ENCODE results near the gene U2AF2. TPM values are rescaled to one million over a fixed set of nuclear protein-coding genes. Genes with fewer than 3 reads are reported as not detected.

Gene U2AF2
- total RNA-seq, 4 donors from 2014 or later = 68.4 to 115 (median 85.7) TPM

GRCh38 chr19:55644842-55645511 lies 9.9 kb upstream of the U2AF2 start:
- no peaks in the 10 kb centered on the region for H3K27me3 ChIP-seq
- H3K36me3 ChIP-seq = peaks cover 0 to 5% of the 10 kb centered on the region in 2 donors
- 79 to 89% methylated on average over 8 to 11 of the region's 28 CpGs for WGBS, 2 donors
- no peak overlapping the region for H3K4me3 ChIP-seq (replicated peaks in 1 of 3)
- no peaks in the 10 kb centered on the region for H3K9me3 ChIP-seq
- intact Hi-C loops (cut with DNase I) = no loop called here
- DNase-seq = no peak
- TF ChIP-seq CTCF (IDR thresholded peaks at IDR 0.05) = no peak
- no peak for TF ChIP-seq POLR2A (IDR thresholded peaks at IDR 0.05)
- peaks cover 40 to 53% of the 10 kb centered on the region in 2 donors for H3K4me1 ChIP-seq
- H3K27ac ChIP-seq = no peak overlapping the region

GRCh38 chr19:55645512-55645881 lies 9.3 kb upstream of the U2AF2 start:
- intact Hi-C loops (cut with DNase I) = no loop called here
- Histone ChIP-seq H3K27ac (no peak overlapping the region), H3K4me3 (replicated peaks in 1 of 3) (no peak overlapping the region), H3K36me3 (peaks cover 0 to 5% of the 10 kb centered on the region in 2 donors), H3K27me3 (no peaks in the 10 kb centered on the region), H3K4me1 (peaks cover 35 to 48% of the 10 kb centered on the region in 2 donors), H3K9me3 (no peaks in the 10 kb centered on the region)
- TF ChIP-seq POLR2A (IDR thresholded peaks at IDR 0.05) = no peak
- TF ChIP-seq CTCF (IDR thresholded peaks at IDR 0.05) = no peak
- no peak for DNase-seq
- 53 to 72% methylated on average over 5 of the region's 5 CpGs for WGBS, 2 donors

- H3K36me3 ChIP-seq = peaks cover 0 to 5% of the 10 kb centered on the region in 2 donors
- no peak for DNase-seq
- no peaks in the 10 kb centered on the region for H3K27me3 ChIP-seq
- peak overlapping the region in 2 of 3 donors; percentile 82 to 93 for H3K4me3 ChIP-seq (replicated peaks in 1 of 3)
- WGBS, 2 donors = 40 to 42% methylated on average over 14 of the region's 14 CpGs
- H3K27ac ChIP-seq = peak overlapping the region; percentile 76 to 84 (median 83)
- TF ChIP-seq CTCF (IDR thresholded peaks at IDR 0.05) (no peak), POLR2A (IDR thresholded peaks at IDR 0.05) (no peak)
- H3K4me1 ChIP-seq = peaks cover 33 to 42% of the 10 kb centered on the region in 2 donors
- intact Hi-C loops (cut with DNase I) = no loop called here
- no peaks in the 10 kb centered on the region for H3K9me3 ChIP-seq
Observed at GRCh38 chr19:55646889-55647731, 7.7 kb upstream of the U2AF2 start.

GRCh38 chr19:55647732-55648584 lies 6.9 kb upstream of the U2AF2 start, which contains the start of gene CCDC106:
TSS of gene CCDC106 (plus strand) at chr19:55648212. CDS start at chr19:55649047, 835 bp downstream.
- no peaks in the 10 kb centered on the region for H3K9me3 ChIP-seq
- H3K4me3 ChIP-seq (replicated peaks in 1 of 3) = peak within 1 kb of the TSS; percentile 42 to 93 (median 82)
- peaks cover 25 to 35% of the 10 kb centered on the region in 2 donors for H3K4me1 ChIP-seq
- H3K27me3 ChIP-seq = no peaks in the 10 kb centered on the region
- H3K27ac ChIP-seq = peak within 1 kb of the TSS; percentile 76 to 84 (median 83)
- 0 to 1% methylated on average over 4 to 35 of the region's 87 CpGs for WGBS, 2 donors
- TF ChIP-seq POLR2A (IDR thresholded peaks at IDR 0.05) (no peak), CTCF (IDR thresholded peaks at IDR 0.05) (no peak)
- DNase-seq = peak; percentile 71 to 73
- intact Hi-C loops (cut with DNase I) = no loop called here
- H3K36me3 ChIP-seq = peaks cover 0 to 5% of the 10 kb centered on the region in 2 donors
